H1 (cell line): ENCODE results near the gene STARD13. TPM values are rescaled to one million over a fixed set of nuclear protein-coding genes. Genes with fewer than 3 reads are reported as not detected.

Source experiments
- JUN ChIP-seq: IDR thresholded peaks from 2 replicates; pipeline ENCODE4 v1.6.1; 2011; ENCODE audit warnings: low read depth, mild to moderate bottlenecking, improper control_type of control experiment, low read length
- polyA plus RNA-seq, 7 experiments: library from polyadenylated mRNA; depleted of rRNA in 3 of 7; stranded (reverse) in 5 of 7; unstranded in 2 of 7; fragments of >200 nt in 5 of 7; fragments of 200-250 nt in 2 of 7; gene quantifications; 1 replicate in 5 of 7; 2 replicates in 1 of 7; 4 replicates in 1 of 7; pipeline versions ENCODE4 v1.2.1 to v1.2.3, GENCODE V29; 2011 to 2013; ENCODE audit warnings: missing spikeins in 2 of 7, mixed read lengths in 2 of 7
- total RNA-seq: library from RNA; stranded (reverse); fragmentation: NEBNext Ultra II Directional; extraction: Animal tissue kit (Norgen Biotek cat#: 25700); gene quantifications from 2 replicates; pipeline ENCODE4 v1.2.1, GENCODE V29; 2021
- TF ChIP-seq, protein P1 (sequence below), 3 experiments: IDR thresholded peaks; 1 replicate in 2 of 3; 2 replicates in 1 of 3; pipeline versions ENCODE4 v1.5.1 to v1.6.1; 2011; ENCODE audit warnings: low read length in 3 of 3, mild to moderate bottlenecking in 3 of 3, inconsistent platforms in 2 of 3, low read depth in 1 of 3, moderate library complexity in 1 of 3; ENCODE audit not compliant: insufficient read depth in 1 of 3; ENCODE audit errors: control extremely low read depth in 1 of 3

STARD13 gene
- total and polyA plus RNA-seq, 2 of the 8 experiments (the other 6 are each of a cell fraction or from before 2014, with no cell fraction given) = 0.82 to 2.9 TPM

- TF ChIP-seq, protein P1, sequence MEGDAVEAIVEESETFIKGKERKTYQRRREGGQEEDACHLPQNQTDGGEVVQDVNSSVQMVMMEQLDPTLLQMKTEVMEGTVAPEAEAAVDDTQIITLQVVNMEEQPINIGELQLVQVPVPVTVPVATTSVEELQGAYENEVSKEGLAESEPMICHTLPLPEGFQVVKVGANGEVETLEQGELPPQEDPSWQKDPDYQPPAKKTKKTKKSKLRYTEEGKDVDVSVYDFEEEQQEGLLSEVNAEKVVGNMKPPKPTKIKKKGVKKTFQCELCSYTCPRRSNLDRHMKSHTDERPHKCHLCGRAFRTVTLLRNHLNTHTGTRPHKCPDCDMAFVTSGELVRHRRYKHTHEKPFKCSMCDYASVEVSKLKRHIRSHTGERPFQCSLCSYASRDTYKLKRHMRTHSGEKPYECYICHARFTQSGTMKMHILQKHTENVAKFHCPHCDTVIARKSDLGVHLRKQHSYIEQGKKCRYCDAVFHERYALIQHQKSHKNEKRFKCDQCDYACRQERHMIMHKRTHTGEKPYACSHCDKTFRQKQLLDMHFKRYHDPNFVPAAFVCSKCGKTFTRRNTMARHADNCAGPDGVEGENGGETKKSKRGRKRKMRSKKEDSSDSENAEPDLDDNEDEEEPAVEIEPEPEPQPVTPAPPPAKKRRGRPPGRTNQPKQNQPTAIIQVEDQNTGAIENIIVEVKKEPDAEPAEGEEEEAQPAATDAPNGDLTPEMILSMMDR (IDR thresholded peaks at IDR 0.05; ENCODE audit: control extremely low read depth in 1 of 3, insufficient read depth in 1 of 3, low read depth in 1 of 3, low read length in 3 of 3) = no peak
- no peak for TF ChIP-seq JUN
Measured at GRCh38 chr13:33230178-33230881, 55.2 kb downstream of the STARD13 start (continued).
